Stomach (tissue), 9 donors: Measurements from ENCODE around the gene MAP3K20. TPM values are rescaled to one million over a fixed set of nuclear protein-coding genes. Genes with fewer than 3 reads are reported as not detected.
A peak's percentile ranks its signal among the peaks of the same experiment; 100 is the strongest.
"Not testable (repeated sequence)": the region's sequence is repeated elsewhere in the genome, so short reads cannot be mapped to it uniquely, and the experiment has no call there.

Experiments
- DNase-seq, 2 donors: peaks; one replicate each; pipeline versions ENCODE4 v3.0.0 to v3.0.0-alpha.2; 2013 to 2019
- H3K27ac ChIP-seq, 5 donors: fragments of 200-600 bp in 4 of 5; sonication (generic) in 4 of 5; one replicate each; pipeline ENCODE4 v1.5.1; 2013 to 2019; ENCODE audit warnings: mild to moderate bottlenecking in 1 of 5, moderate library complexity in 1 of 5
- H3K27me3 ChIP-seq, 3 donors: fragments of 200-600 bp; sonication (generic); one replicate each; pipeline ENCODE4 v1.5.1; 2017 to 2019; ENCODE audit warnings: mixed run types in 1 of 3
- H3K36me3 ChIP-seq, 4 donors: fragments of 200-600 bp; sonication (generic); 1 replicate in 3 of 4; 2 replicates in 1 of 4; pipeline ENCODE4 v1.5.1; 2016 to 2019
- H3K4me1 ChIP-seq, 4 donors: fragments of 200-600 bp; sonication (generic); one replicate each; pipeline ENCODE4 v1.5.1; 2016 to 2019
- H3K4me3 ChIP-seq, 4 donors: fragments of 200-600 bp; sonication (generic) in 3 of 4; one replicate each; pipeline ENCODE4 v1.5.1; 2016 to 2019; ENCODE audit warnings: mild to moderate bottlenecking in 1 of 4
- H3K9me3 ChIP-seq, 4 donors: fragments of 200-600 bp; sonication (generic); one replicate each; pipeline ENCODE4 v1.5.1; 2016 to 2019
- CTCF ChIP-seq, 7 experiments: fragments of 450-650 bp in 4 of 7; fragments of 200-600 bp in 3 of 7; sonication (generic) in 3 of 7; IDR thresholded peaks; one replicate each; pipeline ENCODE4 v1.5.1; 2016 to 2019; ENCODE audit warnings: antibody characterized with exemption in 7 of 7, control low read depth in 2 of 7, mild to moderate bottlenecking in 1 of 7
- EP300 ChIP-seq: sonication (generic); formaldehyde crosslinking; IDR thresholded peaks from one replicate; pipeline ENCODE4 v1.6.1; 2017; ENCODE audit warnings: antibody characterized with exemption
- POLR2A ChIP-seq, 4 donors: fragments of 450-650 bp; IDR thresholded peaks; one replicate each; pipeline ENCODE4 v1.6.1; 2016; ENCODE audit warnings: antibody characterized with exemption in 4 of 4, control low read depth in 2 of 4, mild to moderate bottlenecking in 1 of 4, moderate library complexity in 1 of 4
- POLR2AphosphoS5 ChIP-seq, 3 donors: sonication (generic); formaldehyde crosslinking; IDR thresholded peaks; one replicate each; pipeline ENCODE4 v1.6.1; 2016; ENCODE audit warnings: antibody characterized with exemption in 3 of 3
- WGBS, 5 donors: extraction: QIAGEN DNeasy Blood & Tissue Kit in 3 of 5; methylation state at CpG; one replicate each; pipeline versions ENCODE4 v1.1.5 to v1.1.7; 2013 to 2018; 5-methylcytosine and 5-hydroxymethylcytosine counted together
- intact Hi-C: fragments of 100-400 bp; cut with DNase I; formaldehyde crosslinking; loops from one replicate; pipeline ENCODE4 v1.15.1; 2023; ENCODE audit warnings: low total_unique reads
- polyA plus RNA-seq, 3 donors: library from polyadenylated mRNA; stranded (reverse); fragments of 200-250 nt; gene quantifications; one replicate each; pipeline ENCODE4 v1.2.3, GENCODE V29; 2013
- total RNA-seq, 5 donors: library from RNA; depleted of rRNA; stranded (reverse); fragments of >200 nt; gene quantifications; one replicate each; pipeline versions ENCODE4 v1.1.0 to v1.2.3, GENCODE V29; 2014 to 2016
- donor health status: healthy with polysubstance abuse.
- donor health status: Bipolar disorder and iron deficiency.
- donor health status: healthy.

Gene MAP3K20
- total and polyA plus RNA-seq, 8 donors, result 9.3 to 180 (median 29.2) TPM

- Histone ChIP-seq H3K27me3 (no peaks in the 10 kb centered on the region), H3K4me1 (peaks cover 0 to 38% (median 15%) of the 10 kb centered on the region in 4 donors), H3K36me3 (no peaks in the 10 kb centered on the region), H3K4me3 (no peak overlapping the region), H3K27ac (no peak overlapping the region), H3K9me3 (no peaks in the 10 kb centered on the region)
- intact Hi-C loops, result no loop called here
- TF ChIP-seq POLR2AphosphoS5 (IDR thresholded peaks at IDR 0.05), result no peak
- no peak for TF ChIP-seq POLR2A (IDR thresholded peaks at IDR 0.05)
- TF ChIP-seq CTCF (IDR thresholded peaks at IDR 0.05), result no peak
- no peak for TF ChIP-seq EP300
- 23 to 55% (median 40%) methylated on average over 1 of the region's 1 CpG for WGBS, 5 donors
- no peak for DNase-seq
These were observed 95.7 kb downstream of the MAP3K20 start for GRCh38 chr2:173171321-173171720.

GRCh38 chr2:173171924-173172643 is 96.4 kb downstream of the MAP3K20 start:
- Histone ChIP-seq H3K27me3 (no peaks in the 10 kb centered on the region), H3K9me3 (no peaks in the 10 kb centered on the region), H3K36me3 (no peaks in the 10 kb centered on the region), H3K4me3 (no peak overlapping the region), H3K27ac (peak overlapping the region in 1 of 5 donors; percentile 16), H3K4me1 (peaks cover 0 to 38% (median 15%) of the 10 kb centered on the region in 4 donors)
- intact Hi-C loops, result no loop called here
- WGBS, 5 donors, result 63 to 87% (median 67%) methylated on average over 1 of the region's 1 CpG
- no peak for DNase-seq
- no peak for TF ChIP-seq CTCF (IDR thresholded peaks at IDR 0.05)
- TF ChIP-seq POLR2AphosphoS5 (IDR thresholded peaks at IDR 0.05), result no peak
- TF ChIP-seq POLR2A (IDR thresholded peaks at IDR 0.05), result no peak
- TF ChIP-seq EP300, result no peak

GRCh38 chr2:173174339-173174738 is 98.7 kb downstream of the MAP3K20 start:
- H3K27me3 ChIP-seq, DNase-seq, H3K9me3 ChIP-seq, H3K27ac ChIP-seq, H3K4me3 ChIP-seq, H3K36me3 ChIP-seq, intact Hi-C loops: not testable (repeated sequence)
- WGBS, 5 donors, result 93 to 98% (median 96%) methylated on average over 3 of the region's 3 CpGs
- H3K4me1 ChIP-seq, result peaks cover 0 to 33% (median 12%) of the 10 kb centered on the region in 4 donors

GRCh38 chr2:173175222-173175621 is 99.6 kb downstream of the MAP3K20 start:
- peak in 1 of 2 donors; percentile 31 for DNase-seq

More at GRCh38 chr2:173175222-173175621, 99.6 kb downstream of the MAP3K20 start:
- no peak overlapping the region for H3K27ac ChIP-seq
- no peaks in the 10 kb centered on the region for H3K9me3 ChIP-seq
- intact Hi-C loops, result no loop called here
- no peaks in the 10 kb centered on the region for H3K36me3 ChIP-seq
- H3K4me3 ChIP-seq, result no peak overlapping the region
- 24 to 58% (median 45%) methylated on average over 3 of the region's 3 CpGs for WGBS, 5 donors
- peaks cover 0 to 26% (median 12%) of the 10 kb centered on the region in 4 donors for H3K4me1 ChIP-seq
- no peaks in the 10 kb centered on the region for H3K27me3 ChIP-seq
- TF ChIP-seq POLR2AphosphoS5 (IDR thresholded peaks at IDR 0.05) (no peak), POLR2A (IDR thresholded peaks at IDR 0.05) (no peak), CTCF (IDR thresholded peaks at IDR 0.05) (no peak), EP300 (no peak)
